Measurements from ENCODE around the gene NRCAM. TPM values are rescaled to one million over a fixed set of nuclear protein-coding genes. Genes with fewer than 3 reads are reported as not detected.

NRCAM gene
- total RNA-seq, 1 experiment from 2014 or later = 45.7 TPM

GRCh38 chr7:108453320-108453719, 2.9 kb downstream of the NRCAM start:
- no peak overlapping the region for H3K27ac ChIP-seq (ENCODE audit: low read depth, low read length, poor library complexity, severe bottlenecking)
- H3K9me3 ChIP-seq (ENCODE audit: low read depth, low read length, poor library complexity, severe bottlenecking) = no peaks in the 10 kb centered on the region
- no TSS peak for BruUV-seq (replicated peaks)
- no peak for DNase-seq (ENCODE audit: low spot score)
- no peak overlapping the region for H3K4me3 ChIP-seq (ENCODE audit: low read depth, low read length, poor library complexity, severe bottlenecking)
- CTCF ChIA-PET = no interaction called here
- H3K4me1 ChIP-seq (ENCODE audit: insufficient read depth, low read length, poor library complexity, severe bottlenecking) = peaks cover 34% of the 10 kb centered on the region
- no peaks in the 10 kb centered on the region for H3K27me3 ChIP-seq (replicated peaks; ENCODE audit: insufficient read depth, low read depth, low read length, poor library complexity)
- POLR2A ChIA-PET (ENCODE audit: low non-redundant PET) = no interaction called here
- no peaks in the 10 kb centered on the region for H3K36me3 ChIP-seq (ENCODE audit: insufficient read depth, low read length, poor library complexity, severe bottlenecking)
- TF ChIP-seq, protein P1, sequence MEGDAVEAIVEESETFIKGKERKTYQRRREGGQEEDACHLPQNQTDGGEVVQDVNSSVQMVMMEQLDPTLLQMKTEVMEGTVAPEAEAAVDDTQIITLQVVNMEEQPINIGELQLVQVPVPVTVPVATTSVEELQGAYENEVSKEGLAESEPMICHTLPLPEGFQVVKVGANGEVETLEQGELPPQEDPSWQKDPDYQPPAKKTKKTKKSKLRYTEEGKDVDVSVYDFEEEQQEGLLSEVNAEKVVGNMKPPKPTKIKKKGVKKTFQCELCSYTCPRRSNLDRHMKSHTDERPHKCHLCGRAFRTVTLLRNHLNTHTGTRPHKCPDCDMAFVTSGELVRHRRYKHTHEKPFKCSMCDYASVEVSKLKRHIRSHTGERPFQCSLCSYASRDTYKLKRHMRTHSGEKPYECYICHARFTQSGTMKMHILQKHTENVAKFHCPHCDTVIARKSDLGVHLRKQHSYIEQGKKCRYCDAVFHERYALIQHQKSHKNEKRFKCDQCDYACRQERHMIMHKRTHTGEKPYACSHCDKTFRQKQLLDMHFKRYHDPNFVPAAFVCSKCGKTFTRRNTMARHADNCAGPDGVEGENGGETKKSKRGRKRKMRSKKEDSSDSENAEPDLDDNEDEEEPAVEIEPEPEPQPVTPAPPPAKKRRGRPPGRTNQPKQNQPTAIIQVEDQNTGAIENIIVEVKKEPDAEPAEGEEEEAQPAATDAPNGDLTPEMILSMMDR (conservative IDR thresholded peaks at IDR 0.05; ENCODE audit: low read depth, low read length) = no peak
- intact Hi-C loops (cut with micrococcal nuclease; ENCODE audit: unreplicated experiment) = no loop called here

DNA sequence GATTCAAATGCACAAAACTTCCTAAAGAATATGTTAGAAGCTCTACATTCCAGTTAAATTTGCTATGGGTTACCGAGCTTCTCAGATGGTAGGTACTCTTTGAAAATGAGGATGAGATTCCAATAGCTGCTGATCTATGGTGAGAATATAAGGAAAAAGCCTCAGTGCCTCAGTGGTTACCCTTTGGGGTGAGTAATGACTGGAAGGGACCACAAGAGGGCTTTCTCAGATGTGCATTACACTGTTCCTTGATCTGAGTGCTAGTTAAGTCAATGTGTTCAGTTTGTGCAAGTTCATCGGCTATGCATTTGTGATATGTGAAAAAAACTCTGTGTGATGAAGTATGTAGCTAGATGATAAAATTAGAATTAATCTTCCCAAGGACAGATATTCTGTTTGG, 3.5 kb downstream of the NRCAM start:
- Histone ChIP-seq H3K27me3 (replicated peaks; ENCODE audit: insufficient read depth, low read depth, low read length, poor library complexity) (no peaks in the 10 kb centered on the region), H3K4me3 (ENCODE audit: low read depth, low read length, poor library complexity, severe bottlenecking) (no peak overlapping the region), H3K9me3 (ENCODE audit: low read depth, low read length, poor library complexity, severe bottlenecking) (no peaks in the 10 kb centered on the region), H3K4me1 (ENCODE audit: insufficient read depth, low read length, poor library complexity, severe bottlenecking) (peaks cover 39% of the 10 kb centered on the region), H3K27ac (ENCODE audit: low read depth, low read length, poor library complexity, severe bottlenecking) (no peak overlapping the region), H3K36me3 (ENCODE audit: insufficient read depth, low read length, poor library complexity, severe bottlenecking) (no peaks in the 10 kb centered on the region)
- intact Hi-C loops (cut with micrococcal nuclease; ENCODE audit: unreplicated experiment) = no loop called here
- ChIA-PET CTCF (interaction anchor here (1.1 kb wide), 1 partner anchor 141 kb away, joined by 3 read pairs; no protein-coding TSS in a partner anchor), POLR2A (ENCODE audit: low non-redundant PET) (no interaction called here)
- BruUV-seq (replicated peaks) = no TSS peak
- DNase-seq (ENCODE audit: low spot score) = peak; percentile 73
- no peak for TF ChIP-seq EZH2 (IDR thresholded peaks at IDR 0.05; ENCODE audit: borderline replicate concordance, low read depth, low read length, poor library complexity, severe bottlenecking)
- TF ChIP-seq, protein P1 (conservative IDR thresholded peaks at IDR 0.05; ENCODE audit: low read depth, low read length) = peak; percentile 72

- no peaks in the 10 kb centered on the region for H3K9me3 ChIP-seq (ENCODE audit: low read depth, low read length, poor library complexity, severe bottlenecking)
- intact Hi-C loops (cut with micrococcal nuclease; ENCODE audit: unreplicated experiment) = no loop called here
- ChIA-PET CTCF (no interaction called here), POLR2A (ENCODE audit: low non-redundant PET) (no interaction called here)
- H3K27ac ChIP-seq (ENCODE audit: low read depth, low read length, poor library complexity, severe bottlenecking) = no peak overlapping the region
- H3K27me3 ChIP-seq (replicated peaks; ENCODE audit: insufficient read depth, low read depth, low read length, poor library complexity) = no peaks in the 10 kb centered on the region
- DNase-seq (ENCODE audit: low spot score) = no peak
- H3K4me3 ChIP-seq (ENCODE audit: low read depth, low read length, poor library complexity, severe bottlenecking) = no peak overlapping the region
- H3K36me3 ChIP-seq (ENCODE audit: insufficient read depth, low read length, poor library complexity, severe bottlenecking) = no peaks in the 10 kb centered on the region
- peaks cover 39% of the 10 kb centered on the region for H3K4me1 ChIP-seq (ENCODE audit: insufficient read depth, low read length, poor library complexity, severe bottlenecking)
- BruUV-seq (replicated peaks) = no TSS peak
- TF ChIP-seq, protein P1 (conservative IDR thresholded peaks at IDR 0.05; ENCODE audit: low read depth, low read length) = no peak
- no peak for TF ChIP-seq EZH2 (IDR thresholded peaks at IDR 0.05; ENCODE audit: borderline replicate concordance, low read depth, low read length, poor library complexity, severe bottlenecking)
Observed at GRCh38 chr7:108451296-108451848, 4.9 kb downstream of the NRCAM start.

Data from A673 (cell line).